ENCODE measurements around the gene OTUB1.
A peak's percentile ranks its signal among the peaks of the same experiment; 100 is the strongest.

OTUB1 gene

DNA sequence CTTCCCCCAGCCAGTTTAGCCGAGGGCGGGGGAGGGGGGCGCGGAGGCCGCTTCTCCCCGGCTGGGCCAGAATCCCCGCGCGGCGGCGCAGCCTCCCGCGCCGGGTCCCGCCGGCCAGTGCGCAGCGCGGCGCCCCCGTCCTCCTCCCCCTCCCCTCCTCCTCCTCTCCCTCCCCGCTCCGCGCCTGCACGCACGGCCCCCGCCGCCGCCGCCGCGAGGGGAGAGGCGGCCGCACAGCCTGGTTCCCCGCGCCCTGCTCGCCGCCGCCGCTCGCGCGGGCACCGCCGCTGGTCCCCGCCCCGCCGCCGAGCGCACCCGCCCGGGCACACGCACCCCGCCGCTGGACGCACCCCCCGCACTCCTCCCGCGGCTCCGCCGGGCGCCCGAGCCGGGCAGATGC, 49.3 kb downstream of the OTUB1 start, which contains the start of gene FLRT1:
Gene FLRT1, plus strand, starts transcription at position 356 of the 400 bp plus-strand sequence. CDS start 80,337 bp downstream, outside the sequence.
- no peaks in the 10 kb centered on the region for H3K9me3 ChIP-seq (ENCODE audit: control extremely low read depth in 1 of 5, control insufficient read depth in 4 of 5, insufficient read depth in 2 of 5, low read depth in 1 of 5, low read length in 4 of 5)
- peak within 1 kb of the TSS; percentile 28 to 70 (median 49) for H3K4me3 ChIP-seq (ENCODE audit: control insufficient read depth in 1 of 7, extremely low read depth in 1 of 7, insufficient read depth in 4 of 7, low read depth in 2 of 7, low read length in 6 of 7)
- ChIA-PET POLR2A (interaction anchor here (0.8 to 1.0 kb wide), 2 partner anchors 12 to 110 kb away, joined by 3 to 4 read pairs; no protein-coding TSS in a partner anchor), CTCF (interaction anchor here (1.0 to 8.8 kb wide), 3 partner anchors 34 to 114 kb away, joined by 3 to 62 read pairs (median 28); no protein-coding TSS in a partner anchor)
- H3K36me3 ChIP-seq (ENCODE audit: control insufficient read depth in 4 of 4, insufficient read depth in 4 of 4, low read length in 3 of 4) = no peaks in the 10 kb centered on the region
- peaks cover 0 to 31% (median 24%) of the 10 kb centered on the region in 4 experiments for H3K4me1 ChIP-seq (ENCODE audit: control extremely low read depth in 1 of 4, control insufficient read depth in 4 of 4, insufficient read depth in 4 of 4, low read length in 3 of 4)
- peaks cover 0 to 72% (median 25%) of the 10 kb centered on the region in 5 experiments for H3K27me3 ChIP-seq (replicated peaks in 2 of 5; ENCODE audit: control insufficient read depth in 4 of 5, insufficient read depth in 5 of 5, low read length in 4 of 5)
- WGBS (ENCODE audit: insufficient coverage) = 0% methylated on average over 36 of the region's 64 CpGs
- DNase-seq = peak in 1 of 3 donors; percentile 21
- H3K27ac ChIP-seq (ENCODE audit: insufficient read depth in 1 of 2, low read depth in 1 of 2, low read length in 2 of 2, poor library complexity in 1 of 2, severe bottlenecking in 2 of 2) = no peak within 1 kb of the TSS

DNA sequence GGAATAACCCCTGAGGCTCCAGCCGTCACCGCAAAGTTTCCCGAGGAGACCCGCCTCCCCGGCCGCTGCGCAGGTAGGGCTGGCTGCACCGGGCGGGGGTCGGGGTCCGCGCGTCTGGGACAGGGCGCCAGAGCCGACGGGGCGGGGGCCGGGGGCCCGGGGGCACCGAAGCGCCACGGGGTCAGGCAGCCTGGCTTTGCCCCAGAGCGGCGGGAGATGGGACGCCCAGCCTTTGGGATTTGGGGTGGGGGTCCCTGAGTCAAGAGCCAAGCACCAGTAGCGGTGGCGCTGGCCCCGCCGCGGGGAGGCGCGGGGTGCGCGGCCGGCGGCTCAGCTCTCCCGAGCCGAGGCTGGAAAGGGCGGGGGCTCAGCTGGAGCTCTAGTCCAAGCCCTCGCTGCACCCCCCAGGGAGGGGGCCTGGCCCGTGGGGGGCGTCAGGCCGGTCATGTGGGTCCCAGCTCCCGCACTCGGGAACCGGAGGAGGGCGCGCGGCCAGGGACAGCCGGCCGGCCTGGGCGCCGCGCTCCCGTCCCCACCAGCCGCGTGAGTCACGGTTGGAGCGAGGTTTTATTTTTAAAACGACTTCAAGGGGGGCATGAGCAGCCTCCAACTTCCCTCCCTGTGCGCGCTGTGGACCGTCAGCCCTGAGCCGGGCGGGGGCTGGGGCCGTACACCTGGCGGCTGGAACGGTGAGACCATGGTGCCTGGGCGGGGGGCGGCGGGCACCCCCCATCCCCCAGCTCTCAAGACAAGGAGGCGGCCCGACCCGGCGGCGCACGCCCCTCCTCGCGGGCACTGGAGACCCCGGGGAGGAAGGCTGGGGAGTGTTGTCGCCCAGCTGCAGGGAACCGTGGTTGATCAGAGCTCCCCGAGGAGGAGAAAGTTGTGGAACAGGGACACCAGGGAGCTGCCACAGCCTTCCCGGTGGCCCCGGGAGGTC, 50.1 kb downstream of the OTUB1 start:
- H3K27ac ChIP-seq (ENCODE audit: insufficient read depth in 1 of 2, low read depth in 1 of 2, low read length in 2 of 2, poor library complexity in 1 of 2, severe bottlenecking in 2 of 2) = no peak overlapping the region
- no peaks in the 10 kb centered on the region for H3K9me3 ChIP-seq (ENCODE audit: control extremely low read depth in 1 of 5, control insufficient read depth in 4 of 5, insufficient read depth in 2 of 5, low read depth in 1 of 5, low read length in 4 of 5)
- CTCF ChIA-PET = interaction anchor here (1.3 to 8.8 kb wide), 3 partner anchors 11 to 129 kb away, joined by 4 to 62 read pairs (median 4); partner anchors contain the start of gene MACROD1
- DNase-seq = peak; percentile 30 to 80 (median 67)
- H3K27me3 ChIP-seq (replicated peaks in 2 of 5; ENCODE audit: control insufficient read depth in 4 of 5, insufficient read depth in 5 of 5, low read length in 4 of 5) = peaks cover 0 to 72% (median 25%) of the 10 kb centered on the region in 5 experiments
- H3K36me3 ChIP-seq (ENCODE audit: control insufficient read depth in 4 of 4, insufficient read depth in 4 of 4, low read length in 3 of 4) = no peaks in the 10 kb centered on the region
- WGBS (ENCODE audit: insufficient coverage) = under 1% methylated on average over 69 of the region's 85 CpGs
- H3K4me1 ChIP-seq (ENCODE audit: control extremely low read depth in 1 of 4, control insufficient read depth in 4 of 4, insufficient read depth in 4 of 4, low read length in 3 of 4) = peaks cover 0 to 31% (median 24%) of the 10 kb centered on the region in 4 experiments
- POLR2A ChIA-PET = interaction anchor here (0.8 to 1.3 kb wide), 2 partner anchors 36 to 109 kb away, joined by 4 to 6 read pairs; no protein-coding TSS in a partner anchor
- H3K4me3 ChIP-seq (ENCODE audit: control insufficient read depth in 1 of 7, extremely low read depth in 1 of 7, insufficient read depth in 4 of 7, low read depth in 2 of 7, low read length in 6 of 7) = peak overlapping the region; percentile 28 to 70 (median 49)

DNA sequence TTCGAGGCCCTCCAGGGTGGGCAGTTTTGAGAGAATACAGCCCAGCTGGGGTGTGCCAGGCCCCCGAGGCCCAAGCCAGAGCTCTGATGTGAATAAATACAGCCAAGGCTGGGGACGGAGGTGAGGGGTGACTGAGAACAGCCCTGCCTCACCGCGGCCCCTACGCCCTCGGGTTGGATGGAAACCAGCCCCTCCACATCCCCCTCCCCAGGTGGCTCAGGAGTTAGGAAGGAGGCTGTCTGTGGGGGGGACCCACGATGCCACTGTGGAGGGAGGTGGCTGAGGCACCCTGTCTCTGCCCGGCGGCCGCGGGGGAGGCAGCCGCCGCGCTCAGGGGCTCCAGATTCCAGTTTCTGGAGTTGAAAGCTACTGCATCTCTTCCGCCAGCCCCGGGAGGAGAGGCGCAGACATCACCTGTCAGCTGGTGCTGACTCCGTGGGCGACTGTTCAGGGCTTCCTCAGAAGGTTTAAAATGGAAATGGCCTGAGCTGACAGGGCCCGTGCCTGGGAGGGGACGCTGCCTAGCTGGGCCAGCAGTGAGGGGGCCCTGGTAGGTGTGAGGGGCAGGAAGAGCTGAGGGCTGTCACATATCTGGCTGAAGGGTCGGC, 50.9 kb downstream of the OTUB1 start:
- H3K4me3 ChIP-seq (ENCODE audit: control insufficient read depth in 1 of 7, extremely low read depth in 1 of 7, insufficient read depth in 4 of 7, low read depth in 2 of 7, low read length in 6 of 7) = peak overlapping the region in 3 of 7 experiments; percentile 44 to 70 (median 66)
- DNase-seq = peak in 1 of 3 donors; percentile 8
- WGBS (ENCODE audit: insufficient coverage) = 33% methylated on average over 17 of the region's 23 CpGs
- ChIA-PET POLR2A (interaction anchor here (1.3 kb wide), 1 partner anchor 36 kb away, joined by 6 read pairs; no protein-coding TSS in a partner anchor), CTCF (interaction anchor here (1.3 to 8.8 kb wide), 5 partner anchors 10 to 128 kb away, joined by 4 to 62 read pairs (median 4); partner anchors contain the start of gene MACROD1)
- no peaks in the 10 kb centered on the region for H3K36me3 ChIP-seq (ENCODE audit: control insufficient read depth in 4 of 4, insufficient read depth in 4 of 4, low read length in 3 of 4)
- H3K27ac ChIP-seq (ENCODE audit: insufficient read depth in 1 of 2, low read depth in 1 of 2, low read length in 2 of 2, poor library complexity in 1 of 2, severe bottlenecking in 2 of 2) = no peak overlapping the region
- peaks cover 0 to 31% (median 24%) of the 10 kb centered on the region in 4 experiments for H3K4me1 ChIP-seq (ENCODE audit: control extremely low read depth in 1 of 4, control insufficient read depth in 4 of 4, insufficient read depth in 4 of 4, low read length in 3 of 4)
- peaks cover 0 to 67% (median 25%) of the 10 kb centered on the region in 5 experiments for H3K27me3 ChIP-seq (replicated peaks in 2 of 5; ENCODE audit: control insufficient read depth in 4 of 5, insufficient read depth in 5 of 5, low read length in 4 of 5)
- no peaks in the 10 kb centered on the region for H3K9me3 ChIP-seq (ENCODE audit: control extremely low read depth in 1 of 5, control insufficient read depth in 4 of 5, insufficient read depth in 2 of 5, low read depth in 1 of 5, low read length in 4 of 5)

DNA sequence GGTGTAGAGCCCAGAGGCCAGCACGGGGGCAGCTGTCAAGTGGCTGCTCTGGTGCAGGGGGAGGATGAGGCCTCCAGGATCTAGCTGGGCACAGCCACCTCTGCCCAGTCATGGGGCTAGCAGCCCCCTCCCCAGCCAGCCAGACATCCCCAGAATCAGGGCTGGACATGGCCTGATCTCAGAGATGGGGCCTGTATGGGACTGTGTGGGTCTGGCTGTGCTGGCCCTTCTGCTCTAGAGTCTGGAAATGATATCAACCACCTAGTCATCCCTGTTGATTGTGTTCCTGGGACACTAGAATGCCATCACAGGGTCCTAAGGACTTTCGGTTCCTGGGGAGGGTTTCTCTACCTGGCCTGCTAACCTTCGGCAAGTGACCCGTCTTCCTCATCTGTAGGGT, 52.3 kb downstream of the OTUB1 start:
- Histone ChIP-seq H3K4me1 (ENCODE audit: control extremely low read depth in 1 of 4, control insufficient read depth in 4 of 4, insufficient read depth in 4 of 4, low read length in 3 of 4) (peaks cover 0 to 31% (median 24%) of the 10 kb centered on the region in 4 experiments), H3K36me3 (ENCODE audit: control insufficient read depth in 4 of 4, insufficient read depth in 4 of 4, low read length in 3 of 4) (no peaks in the 10 kb centered on the region), H3K4me3 (ENCODE audit: control insufficient read depth in 1 of 7, extremely low read depth in 1 of 7, insufficient read depth in 4 of 7, low read depth in 2 of 7, low read length in 6 of 7) (no peak overlapping the region), H3K9me3 (ENCODE audit: control extremely low read depth in 1 of 5, control insufficient read depth in 4 of 5, insufficient read depth in 2 of 5, low read depth in 1 of 5, low read length in 4 of 5) (no peaks in the 10 kb centered on the region), H3K27me3 (replicated peaks in 2 of 5; ENCODE audit: control insufficient read depth in 4 of 5, insufficient read depth in 5 of 5, low read length in 4 of 5) (peaks cover 0 to 54% (median 19%) of the 10 kb centered on the region in 5 experiments), H3K27ac (ENCODE audit: insufficient read depth in 1 of 2, low read depth in 1 of 2, low read length in 2 of 2, poor library complexity in 1 of 2, severe bottlenecking in 2 of 2) (no peak overlapping the region)
- POLR2A ChIA-PET = no interaction called here
- CTCF ChIA-PET = interaction anchor here (1.6 to 8.8 kb wide), 3 partner anchors 23 to 111 kb away, joined by 4 to 62 read pairs (median 7); no protein-coding TSS in a partner anchor
- 95% methylated on average over 3 of the region's 4 CpGs for WGBS (ENCODE audit: insufficient coverage)
- no peak for DNase-seq

DNA sequence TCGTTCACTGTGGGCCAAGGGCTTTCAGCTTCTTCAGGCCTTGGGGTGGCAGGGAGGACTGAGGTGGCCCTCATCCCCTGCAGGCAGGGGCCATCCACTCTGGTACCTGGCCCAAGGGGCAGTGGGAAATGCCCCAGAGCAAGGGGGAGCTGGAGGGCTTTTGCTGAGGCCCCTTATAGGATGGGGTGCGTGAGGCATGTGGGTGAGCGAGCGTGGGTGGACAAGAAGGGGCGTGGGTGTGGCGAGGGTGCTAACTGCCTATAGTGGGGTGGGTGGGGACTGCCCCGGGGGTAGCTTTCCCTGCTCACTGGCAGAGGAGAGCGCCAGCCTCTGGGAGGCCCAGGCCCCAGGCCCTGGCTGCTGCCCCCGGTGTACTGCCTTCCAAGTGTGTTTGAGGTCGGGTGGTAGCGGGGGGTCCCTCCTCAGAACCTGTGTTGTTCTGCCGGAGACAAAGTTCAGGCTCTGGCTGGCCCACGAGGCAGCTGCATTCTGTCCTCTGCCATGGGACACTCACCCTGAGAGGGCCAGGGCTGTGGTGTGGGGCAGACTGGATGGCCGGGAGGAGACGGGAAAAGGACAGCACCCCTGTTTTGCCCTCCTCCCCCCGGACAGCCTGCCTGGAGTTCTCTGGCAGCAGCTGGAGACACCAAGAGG, 52.9 kb downstream of the OTUB1 start:
- WGBS (ENCODE audit: insufficient coverage) = 96% methylated on average over 13 of the region's 16 CpGs
- H3K36me3 ChIP-seq (ENCODE audit: control insufficient read depth in 4 of 4, insufficient read depth in 4 of 4, low read length in 3 of 4) = no peaks in the 10 kb centered on the region
- no peak overlapping the region for H3K27ac ChIP-seq (ENCODE audit: insufficient read depth in 1 of 2, low read depth in 1 of 2, low read length in 2 of 2, poor library complexity in 1 of 2, severe bottlenecking in 2 of 2)
- H3K4me3 ChIP-seq (ENCODE audit: control insufficient read depth in 1 of 7, extremely low read depth in 1 of 7, insufficient read depth in 4 of 7, low read depth in 2 of 7, low read length in 6 of 7) = no peak overlapping the region
- ChIA-PET POLR2A (no interaction called here), CTCF (interaction anchor here (2.1 to 8.8 kb wide), 2 partner anchors 37 to 111 kb away, joined by 7 to 62 read pairs; no protein-coding TSS in a partner anchor)
- H3K9me3 ChIP-seq (ENCODE audit: control extremely low read depth in 1 of 5, control insufficient read depth in 4 of 5, insufficient read depth in 2 of 5, low read depth in 1 of 5, low read length in 4 of 5) = no peaks in the 10 kb centered on the region
- H3K27me3 ChIP-seq (replicated peaks in 2 of 5; ENCODE audit: control insufficient read depth in 4 of 5, insufficient read depth in 5 of 5, low read length in 4 of 5) = peaks cover 0 to 49% (median 16%) of the 10 kb centered on the region in 5 experiments
- H3K4me1 ChIP-seq (ENCODE audit: control extremely low read depth in 1 of 4, control insufficient read depth in 4 of 4, insufficient read depth in 4 of 4, low read length in 3 of 4) = peaks cover 0 to 29% (median 23%) of the 10 kb centered on the region in 4 experiments
- DNase-seq = no peak

DNA sequence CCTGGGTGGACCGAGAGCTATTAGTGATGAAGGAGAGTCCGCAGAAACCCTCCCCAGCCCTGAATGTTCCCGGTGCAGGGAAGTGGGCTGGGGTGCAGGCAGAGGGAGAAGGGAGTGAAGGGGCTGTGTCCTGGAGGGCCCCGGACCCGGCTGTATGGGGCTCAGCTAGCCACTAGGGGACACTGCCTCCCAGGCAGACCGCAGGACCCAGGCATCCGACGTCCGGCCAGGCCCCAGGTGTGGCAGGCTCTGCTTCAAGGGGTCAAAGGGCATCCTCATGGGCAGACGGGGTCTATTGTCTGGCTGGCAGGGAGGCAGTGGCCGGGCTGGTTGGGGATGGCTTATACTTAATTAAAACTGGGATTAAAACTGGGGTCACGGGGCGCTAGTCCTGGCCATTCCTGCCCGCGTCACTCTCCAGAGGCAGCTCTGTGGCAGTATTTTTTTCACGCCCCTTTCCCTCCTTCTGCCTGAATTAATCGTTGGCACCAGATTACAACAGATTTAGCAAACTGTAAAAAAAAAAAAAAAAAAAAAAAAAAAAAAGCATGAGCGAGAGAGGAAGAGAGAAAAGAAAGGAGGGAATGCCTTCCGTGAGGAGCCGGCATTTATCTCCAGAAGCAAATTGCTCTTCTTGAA, 54.6 kb downstream of the OTUB1 start:
- Histone ChIP-seq H3K36me3 (ENCODE audit: control insufficient read depth in 4 of 4, insufficient read depth in 4 of 4, low read length in 3 of 4) (no peaks in the 10 kb centered on the region), H3K4me3 (ENCODE audit: control insufficient read depth in 1 of 7, extremely low read depth in 1 of 7, insufficient read depth in 4 of 7, low read depth in 2 of 7, low read length in 6 of 7) (no peak overlapping the region), H3K4me1 (ENCODE audit: control extremely low read depth in 1 of 4, control insufficient read depth in 4 of 4, insufficient read depth in 4 of 4, low read length in 3 of 4) (peaks cover 0 to 17% (median 16%) of the 10 kb centered on the region in 4 experiments), H3K9me3 (ENCODE audit: control extremely low read depth in 1 of 5, control insufficient read depth in 4 of 5, insufficient read depth in 2 of 5, low read depth in 1 of 5, low read length in 4 of 5) (no peaks in the 10 kb centered on the region), H3K27ac (ENCODE audit: insufficient read depth in 1 of 2, low read depth in 1 of 2, low read length in 2 of 2, poor library complexity in 1 of 2, severe bottlenecking in 2 of 2) (no peak overlapping the region), H3K27me3 (replicated peaks in 2 of 5; ENCODE audit: control insufficient read depth in 4 of 5, insufficient read depth in 5 of 5, low read length in 4 of 5) (peaks cover 0 to 36% (median 9%) of the 10 kb centered on the region in 5 experiments)
- ChIA-PET POLR2A (interaction anchor here (0.6 kb wide), 1 partner anchor 16 kb away, joined by 4 read pairs; no protein-coding TSS in a partner anchor), CTCF (interaction anchor here (0.9 to 8.8 kb wide), 5 partner anchors 9 to 109 kb away, joined by 3 to 62 read pairs (median 3); no protein-coding TSS in a partner anchor)
- WGBS (ENCODE audit: insufficient coverage) = 78% methylated on average over 14 of the region's 20 CpGs
- no peak for DNase-seq

All from common myeloid progenitor, CD34-positive (primary cell).